HepG2 (cell line): ENCODE results near the gene PDGFB. TPM values are rescaled to one million over a fixed set of nuclear protein-coding genes. Genes with fewer than 3 reads are reported as not detected.

ENCODE experiments used
- ATAC-seq: fragments of 200-7000 bp; cut with Tn5 transposase; 3 replicates; pipeline ENCODE4 v1.9.1; 2020; ENCODE audit warnings: mild to moderate bottlenecking, moderate library complexity
- BruUV-seq: library from RNA; stranded (reverse); fragments of 400-500 nt; replicated peaks from 2 replicates; lab custom pipeline; 2021; lab: Mats Ljungman, UMichigan
- CTCF ChIA-PET: fragments of 300-600 bp; formaldehyde crosslinking; extraction: SDS; loops from one replicate; lab custom pipeline; 2021; ENCODE audit warnings: low total read pairs, inconsistent platforms, low intra/inter-chr PET ratio; lab: Yijun Ruan, JAX
- POLR2A ChIA-PET: fragments of 350-600 bp; sonication (Branson Sonifier 250); formaldehyde crosslinking; loops from one replicate; lab custom pipeline; 2020; ENCODE audit warnings: antibody characterized with exemption, inconsistent platforms; lab: Yijun Ruan, JAX
- DNase-seq: peaks from one replicate; pipeline ENCODE4 v3.0.0-alpha.2; 2015; ENCODE audit warnings: low spot score
- FAIRE-seq: peaks from 3 replicates; lab custom pipeline; 2011; peaks lifted over from hg19 to GRCh38; lab: Jason Lieb, UNC
- H2AFZ ChIP-seq: one replicate; pipeline ENCODE4 v1.6.1; 2011; ENCODE audit warnings: low read length, inconsistent platforms
- H3K27ac ChIP-seq: fragments of 300-600 bp; 3 replicates; pipeline ENCODE4 v1.8.0; 2011; ENCODE audit warnings: mixed run types, mild to moderate bottlenecking, mixed read lengths, low read length, inconsistent platforms; ENCODE audit not compliant: insufficient read depth; ENCODE audit errors: extremely low read length
- H3K27me3 ChIP-seq, 2 experiments: fragments of 200-600 bp in 1 of 2; 2 replicates in 1 of 2; 3 replicates in 1 of 2; pipeline versions ENCODE4 v1.6.0 to v1.8.0; 2011; ENCODE audit warnings: low read length in 2 of 2, mild to moderate bottlenecking in 2 of 2, moderate library complexity in 2 of 2, inconsistent platforms in 1 of 2; ENCODE audit not compliant: insufficient read depth in 2 of 2, control insufficient read depth in 1 of 2
- H3K36me3 ChIP-seq, 2 experiments: fragments of 200-600 bp in 1 of 2; replicated peaks in 1 of 2; 2 replicates in 1 of 2; 3 replicates in 1 of 2; pipeline versions ENCODE4 v1.5.1 to v1.8.0; 2011; ENCODE audit warnings: low read length in 2 of 2, inconsistent platforms in 1 of 2; ENCODE audit not compliant: insufficient read depth in 2 of 2, control insufficient read depth in 1 of 2
- H3K4me1 ChIP-seq: 2 replicates; pipeline ENCODE4 v1.5.1; 2012; ENCODE audit warnings: low read length, inconsistent platforms; ENCODE audit not compliant: insufficient read depth
- H3K4me2 ChIP-seq: 2 replicates; pipeline ENCODE4 v1.6.0; 2011; ENCODE audit warnings: low read depth, low read length, inconsistent platforms
- H3K4me3 ChIP-seq, 3 experiments: fragments of 200-600 bp in 1 of 3; sonication (generic), shearing (Covaris generic) in 1 of 3; replicated peaks in 1 of 3; 2 replicates each; pipeline ENCODE4 v1.5.1; 2011 to 2016; ENCODE audit warnings: low read length in 3 of 3, inconsistent platforms in 2 of 3, low read depth in 2 of 3, mild to moderate bottlenecking in 2 of 3, control low read depth in 1 of 3, mixed read lengths in 1 of 3; ENCODE audit not compliant: insufficient read depth in 1 of 3
- H3K79me2 ChIP-seq: one replicate; pipeline ENCODE4 v1.6.1; 2011; ENCODE audit warnings: low read length, inconsistent platforms; ENCODE audit not compliant: insufficient read depth
- H3K9ac ChIP-seq: 2 replicates; pipeline ENCODE4 v1.6.0; 2011; ENCODE audit warnings: mild to moderate bottlenecking, low read depth, low read length, inconsistent platforms; ENCODE audit not compliant: insufficient read depth
- H3K9me3 ChIP-seq: 2 replicates; pipeline ENCODE4 v1.5.1; 2012; ENCODE audit warnings: mild to moderate bottlenecking, low read length
- H4K20me1 ChIP-seq: 2 replicates; pipeline ENCODE4 v1.6.0; 2011; ENCODE audit warnings: inconsistent platforms, mild to moderate bottlenecking, low read length, moderate library complexity; ENCODE audit not compliant: insufficient read depth
- CBX1 ChIP-seq: IDR thresholded peaks from one replicate; pipeline ENCODE4 v1.6.1; 2016; ENCODE audit warnings: antibody characterized with exemption, low read depth
- RFX1 ChIP-seq: fragments of 450-650 bp; IDR thresholded peaks from 2 replicates; pipeline ENCODE4 v1.6.1; 2017
- RFX3 ChIP-seq: IDR thresholded peaks from 2 replicates; pipeline ENCODE4 v1.6.1; 2016; ENCODE audit warnings: missing biosample characterization, missing genetic modification reagents
- STAT6 ChIP-seq: sonication (generic); formaldehyde crosslinking; IDR thresholded peaks from 2 replicates; pipeline ENCODE4 v1.4.0; 2020; ENCODE audit warnings: missing genetic modification reagents, mild to moderate bottlenecking, borderline replicate concordance
- ZC3H13 ChIP-seq: sonication (generic); formaldehyde crosslinking; IDR thresholded peaks from 2 replicates; pipeline ENCODE4 v1.8.1; 2023; ENCODE audit warnings: mild to moderate bottlenecking, missing genetic modification reagents, moderate library complexity
- WGBS: methylation state at CpG from one replicate; pipeline ENCODE4 v1.1.6; 2017; ENCODE audit warnings: low lambda C conversion rate; 5-methylcytosine and 5-hydroxymethylcytosine counted together
- in situ Hi-C: cut with HindIII; loops from 2 replicates; pipeline ENCODE4 v1.10.0; 2017; ENCODE audit warnings: low pct_unique_long_range_greater_than_20kb; ENCODE audit not compliant: extremely low pct_ligation_motif_present
- intact Hi-C: fragments of 100-400 bp; cut with micrococcal nuclease; formaldehyde crosslinking; loops from one replicate; pipeline ENCODE4 v1.10.0; 2022; ENCODE audit not compliant: unreplicated experiment
- polyA plus RNA-seq, 8 experiments: library from polyadenylated mRNA; depleted of rRNA in 3 of 8; stranded (reverse) in 7 of 8; unstranded in 1 of 8; fragments of >200 nt; fragmentation: Illumina TruSeq in 4 of 8; extraction: Trizol in 4 of 8; gene quantifications; 2 replicates each; pipeline versions ENCODE4 v1.2.1 to v1.2.3, GENCODE V29; 2011 to 2016; ENCODE audit warnings: low read depth in 4 of 8, missing spikeins in 1 of 8, mixed read lengths in 1 of 8; ENCODE audit not compliant: insufficient read depth in 1 of 8
- total RNA-seq, 5 experiments: library from RNA; depleted of rRNA; stranded (reverse); fragments of >200 nt; fragmentation: Illumina TruSeq; extraction: Trizol; gene quantifications; 2 replicates each; pipeline ENCODE4 v1.2.3, GENCODE V29; 2016; ENCODE audit warnings: low read depth in 1 of 5

The PDGFB gene
- total and polyA plus RNA-seq, 2 of the 13 experiments (the other 11 are each of a cell fraction or from before 2014, with no cell fraction given), result 1.4 to 10.1 TPM

DNA sequence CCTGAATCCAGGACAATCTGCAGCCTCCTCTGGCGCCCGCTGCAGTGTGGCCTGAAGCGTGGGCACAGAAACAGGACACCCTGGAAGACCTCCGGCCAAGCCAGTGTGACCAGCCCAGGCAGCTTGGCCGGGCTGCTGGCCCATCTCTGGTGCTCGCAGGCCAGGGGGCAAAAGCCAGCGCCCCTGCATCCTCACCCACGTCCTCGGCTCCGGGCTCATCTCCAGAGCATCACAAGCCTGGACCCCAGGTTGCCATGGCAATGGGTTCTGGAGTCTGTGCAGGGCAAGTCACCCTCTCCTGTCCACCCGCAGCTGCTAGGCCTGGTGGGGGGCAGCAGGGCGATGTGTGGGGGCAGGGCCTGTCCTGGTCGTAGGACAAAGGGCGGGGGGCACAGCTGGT, 9.3 kb upstream of the PDGFB start:
- 33% methylated on average over 1 of the region's 14 CpGs for WGBS
- Histone ChIP-seq H4K20me1 (no peaks in the 10 kb centered on the region), H3K79me2 (no peaks in the 10 kb centered on the region), H3K9ac (no peak overlapping the region), H3K4me2 (peak overlapping the region; percentile 25; the same call in 1 of the 2 replicates), H2AFZ (no peak overlapping the region), H3K27me3 (peaks cover 9 to 38% of the 10 kb centered on the region in 2 experiments; a peak in 4 of 5 replicates), H3K4me1 (peaks cover 82% of the 10 kb centered on the region), H3K9me3 (no peaks in the 10 kb centered on the region), H3K4me3 (no peak overlapping the region; a peak in 1 of 6 replicates), H3K27ac (no peak overlapping the region), H3K36me3 (no peaks in the 10 kb centered on the region)
- ChIA-PET POLR2A (no interaction called here), CTCF (no interaction called here)
- DNase-seq (no peak), FAIRE-seq (no peak), ATAC-seq (no peak)
- in situ Hi-C loops (no loop called here), intact Hi-C loops (no loop called here)
- no TSS peak for BruUV-seq
- TF ChIP-seq CBX1 (no peak), RFX3 (CRISPR knock-in tag) (0 out of 2 replicates have a peak, but pooled peaks have one; percentile 30), RFX1 (peak; percentile 14; the same call in 1 of the 2 replicates), ZC3H13 (CRISPR knock-in tag) (0 out of 2 replicates have a peak, but pooled peaks have one; percentile 24), STAT6 (CRISPR knock-in tag) (no peak)
